Heart left ventricle (tissue), 16 donors: ENCODE results near the gene URAD. TPM values are rescaled to one million over a fixed set of nuclear protein-coding genes. Genes with fewer than 3 reads are reported as not detected.

ENCODE experiments used
- ATAC-seq, 4 donors: fragments of 200-7000 bp; cut with Tn5 transposase; one replicate each; pipeline ENCODE4 v1.9.1; 2020 to 2022; ENCODE audit warnings: moderate library complexity in 4 of 4, mild to moderate bottlenecking in 3 of 4, moderate number of reproducible peaks in 1 of 4
- DNase-seq, 5 donors: peaks; one replicate each; pipeline ENCODE4 v3.0.0-alpha.2; 2020
- H3K27ac ChIP-seq, 12 donors: fragments of 200-600 bp; sonication (generic) in 4 of 12; one replicate each; pipeline versions ENCODE4 v1.5.0 to v1.8.0; 2016 to 2022; ENCODE audit warnings: mild to moderate bottlenecking in 2 of 12
- H3K27me3 ChIP-seq, 9 donors: fragments of 200-600 bp; sonication (generic) in 2 of 9; one replicate each; pipeline versions ENCODE4 v1.5.1 to v1.8.0; 2016 to 2022; ENCODE audit warnings: mild to moderate bottlenecking in 3 of 9
- H3K36me3 ChIP-seq, 9 donors: fragments of 200-600 bp; sonication (generic) in 2 of 9; one replicate each; pipeline versions ENCODE4 v1.5.0 to v1.8.0; 2018 to 2022; ENCODE audit warnings: mild to moderate bottlenecking in 2 of 9
- H3K4me1 ChIP-seq, 12 donors: fragments of 200-600 bp; sonication (generic) in 4 of 12; one replicate each; pipeline versions ENCODE4 v1.5.0 to v1.8.0; 2016 to 2022; ENCODE audit warnings: mild to moderate bottlenecking in 3 of 12
- H3K4me3 ChIP-seq, 12 donors: fragments of 200-600 bp; sonication (generic) in 4 of 12; one replicate each; pipeline versions ENCODE4 v1.5.0 to v1.8.0; 2017 to 2022; ENCODE audit warnings: mild to moderate bottlenecking in 9 of 12, moderate library complexity in 4 of 12
- H3K9me3 ChIP-seq, 12 donors: fragments of 200-600 bp; sonication (generic) in 4 of 12; one replicate each; pipeline versions ENCODE4 v1.5.0 to v1.8.0; 2016 to 2022; ENCODE audit warnings: mild to moderate bottlenecking in 1 of 12
- CTCF ChIP-seq, 12 donors: fragments of 200-600 bp; sonication (generic) in 4 of 12; IDR thresholded peaks; one replicate each; pipeline versions ENCODE4 v1.5.0 to v1.8.0; 2018 to 2022; ENCODE audit warnings: antibody characterized with exemption in 12 of 12, mild to moderate bottlenecking in 5 of 12
- POLR2A ChIP-seq, 2 donors: fragments of 450-650 bp; IDR thresholded peaks; one replicate each; pipeline ENCODE4 v1.6.1; 2017; ENCODE audit warnings: antibody characterized with exemption in 2 of 2, mild to moderate bottlenecking in 2 of 2, moderate library complexity in 2 of 2
- WGBS, 4 donors: extraction: QIAGEN DNeasy Blood & Tissue Kit in 2 of 4; methylation state at CpG; one replicate each; pipeline versions ENCODE4 v1.1.5 to v1.1.7; 2013 to 2018; 5-methylcytosine and 5-hydroxymethylcytosine counted together
- intact Hi-C, 10 donors: fragments of 100-400 bp; cut with DNase I; formaldehyde crosslinking; loops; one replicate each; pipeline versions ENCODE4 v1.11.1 to v1.14.2; 2022
- polyA plus RNA-seq, 2 donors: library from polyadenylated mRNA; stranded (reverse); fragments of 200-250 nt; gene quantifications; one replicate each; pipeline ENCODE4 v1.2.3, GENCODE V29; 2013
- total RNA-seq, 9 donors: library from RNA; depleted of rRNA in 2 of 9; stranded (reverse); fragments of >200 nt in 2 of 9; fragmentation: NEBNext Ultra II Directional in 3 of 9; extraction: Animal tissue kit (Norgen Biotek cat#: 25700) in 3 of 9; gene quantifications; one replicate each; pipeline versions ENCODE4 v1.1.0 to v1.2.4, GENCODE V29; 2016 to 2023
- donor health status: ischemic (EF 13 %, LVEDD 7.1; RV severe dilation, severe dysfunction).
- donor health status: healthy with polysubstance abuse.
- donor health status: DM: no; HTN: yes; CAD: no.
- donor health status: DM: no; HTN: no; CAD: no.
- donor health status: ischemic (EF 25% LVEDD 6.9; RV normal size, moderate dysfunction).
- donor health status: ischemic (EF 25% LVEDD 5.7; RV mildly dilated, moderate dysfunction).
- donor health status: healthy.
- donor health status: DM: yes; HTN: yes; CAD: no.
- donor health status: ischemic (EF 35%, LVEDD 5.7; RV mildly dilated, moderate dysfunction).
- donor health status: nonischemic (EF 11% LVEDD 7.7; RV severe dilation, severe dysfunction).
- donor health status: DM: yes; HTN: yes; CAD: no.
- donor health status: PGD.
- donor health status: ischemic (EF 29% LVEDD 5.4; RV normal size, mild dysfunction).
- donor health status: nonischemic (EF 23%, LVEDD 6.1; RV moderate dilation, normal function).

Gene URAD
- total and polyA plus RNA-seq, 11 donors = not detected

GRCh38 chr13:27955014-27955591 lies 33.4 kb downstream of the URAD start:
- intact Hi-C loops = loop anchor here in 4 of 10 donors (10.0 kb wide), 1 partner anchor 120 kb away; no protein-coding TSS in a partner anchor
- H3K4me3 ChIP-seq = no peak overlapping the region

GRCh38 chr13:27954406-27954851 lies 34.1 kb downstream of the URAD start:
- no peak for DNase-seq
- 0 to 5% (median 2%) methylated on average over 13 to 56 of the region's 56 CpGs for WGBS, 4 donors
- TF ChIP-seq CTCF (IDR thresholded peaks at IDR 0.05) (no peak), POLR2A (IDR thresholded peaks at IDR 0.05) (no peak)
- ATAC-seq = peak in 2 of 4 donors; percentile 60 to 66
- Histone ChIP-seq H3K9me3 (no peaks in the 10 kb centered on the region), H3K4me3 (peak overlapping the region; percentile 13 to 58 (median 39)), H3K4me1 (peaks cover 0 to 19% (median 14%) of the 10 kb centered on the region in 12 donors), H3K27me3 (peaks cover 44 to 97% (median 75%) of the 10 kb centered on the region in 9 donors), H3K36me3 (no peaks in the 10 kb centered on the region), H3K27ac (no peak overlapping the region)
- intact Hi-C loops = loop anchor here in 4 of 10 donors (10.0 kb wide), 1 partner anchor 120 kb away; no protein-coding TSS in a partner anchor

More at GRCh38 chr13:27955014-27955591, 33.4 kb downstream of the URAD start:
- Histone ChIP-seq H3K4me1 (peaks cover 0 to 21% (median 16%) of the 10 kb centered on the region in 12 donors), H3K36me3 (no peaks in the 10 kb centered on the region), H3K27ac (no peak overlapping the region), H3K27me3 (peaks cover 50 to 97% (median 80%) of the 10 kb centered on the region in 9 donors), H3K9me3 (no peaks in the 10 kb centered on the region)
- DNase-seq = no peak
- no peak for ATAC-seq
- 41 to 53% (median 47%) methylated on average over 11 of the region's 11 CpGs for WGBS, 4 donors
- TF ChIP-seq POLR2A (IDR thresholded peaks at IDR 0.05) (no peak), CTCF (IDR thresholded peaks at IDR 0.05) (no peak)

- H3K4me1 ChIP-seq = peaks cover 0 to 19% (median 13%) of the 10 kb centered on the region in 12 donors
- intact Hi-C loops = loop anchor here in 4 of 10 donors (10.0 kb wide), 1 partner anchor 119 kb away; no protein-coding TSS in a partner anchor
- H3K27ac ChIP-seq = no peak overlapping the region
- no peak for TF ChIP-seq POLR2A (IDR thresholded peaks at IDR 0.05)
- peak; percentile 60 to 87 (median 76) for TF ChIP-seq CTCF (IDR thresholded peaks at IDR 0.05)
- peaks cover 38 to 97% (median 70%) of the 10 kb centered on the region in 9 donors for H3K27me3 ChIP-seq
- ATAC-seq (peak in 3 of 4 donors; percentile 88 to 98 (median 97)), DNase-seq (peak; percentile 59 to 84 (median 64))
- H3K4me3 ChIP-seq = peak overlapping the region; percentile 13 to 58 (median 39)
- H3K36me3 ChIP-seq = no peaks in the 10 kb centered on the region
- H3K9me3 ChIP-seq = no peaks in the 10 kb centered on the region
- WGBS, 4 donors = 1 to 4% (median 2%) methylated on average over 33 to 71 of the region's 71 CpGs
Measured at GRCh38 chr13:27953676-27954405, 34.7 kb downstream of the URAD start.
